Measurements from ENCODE around the gene MDC1. TPM values are rescaled to one million over a fixed set of nuclear protein-coding genes. Genes with fewer than 3 reads are reported as not detected.

Gene MDC1
- 5.9 and 10.4 TPM in 2 replicates for polyA plus RNA-seq (2012; rRNA removed)
- polyA plus RNA-seq (2012; cell fraction: cytosol; rRNA removed), result 4.0 and 5.9 TPM in 2 replicates
- polyA plus RNA-seq (2012; cell fraction: nucleus; rRNA removed), result 31.1 and 38.0 TPM in 2 replicates

GRCh38 chr6:30717129-30717844 lies at the start of gene MDC1:
Gene MDC1 (minus strand): TSS chr6:30717281. CDS start chr6:30715175, 2,106 bp downstream.
- Histone ChIP-seq H3K4me2 (peak within 1 kb of the TSS; percentile 86), H3K9me2 (no peaks in the 10 kb centered on the region), H2AFZ (ENCODE audit: low read depth) (peak within 1 kb of the TSS; percentile 81), H3K9ac (peak within 1 kb of the TSS; percentile 84), H3K79me2 (ENCODE audit: insufficient read depth) (peaks cover 60% of the 10 kb centered on the region), H3K4me1 (ENCODE audit: control insufficient read depth in 1 of 2, insufficient read depth in 2 of 2, low read depth in 1 of 2, low read length in 1 of 2) (peaks cover 15 to 18% of the 10 kb centered on the region in 2 experiments; a peak in 3 of 4 replicates), H4K20me1 (ENCODE audit: insufficient read depth) (peaks cover 9% of the 10 kb centered on the region), H3K27ac (ENCODE audit: low read depth in 2 of 2, low read length in 1 of 2) (peak within 1 kb of the TSS; percentile 92 to 93), H3K4me3 (ENCODE audit: low read depth in 2 of 2, low read length in 1 of 2) (peak within 1 kb of the TSS; percentile 72 to 82), H3K36me3 (replicated peaks in 1 of 2; ENCODE audit: control insufficient read depth in 1 of 2, insufficient read depth in 2 of 2, low read length in 1 of 2) (peaks cover 17 to 23% of the 10 kb centered on the region in 2 experiments), H3K27me3 (ENCODE audit: insufficient read depth) (no peaks in the 10 kb centered on the region), H3F3A (replicated peaks; ENCODE audit: insufficient read depth) (peaks cover 29% of the 10 kb centered on the region), H3K9me3 (no peaks in the 10 kb centered on the region; the same call in 1 of the 2 replicates)
- CTCF ChIA-PET, result interaction anchor here (0.8 to 42.4 kb wide), 2 partner anchors 9 to 32 kb away, joined by 3 to 838 read pairs; partner anchors contain the start of genes DHX16, NRM and PPP1R18
- peak; percentile 91 for DNase-seq
- POLR2A ChIA-PET, result interaction anchor here (0.7 to 1.2 kb wide), 10 partner anchors 14 to 167 kb away, joined by 3 to 8 read pairs (median 4); partner anchors contain the start of genes ATAT1, DDR1, DHX16 and NRM
- WGBS (ENCODE audit: low lambda C conversion rate), result 1% methylated on average over 31 of the region's 48 CpGs
- no peak for TF ChIP-seq RFX5 (IDR thresholded peaks at IDR 0.05; ENCODE audit: low read length)
- TF ChIP-seq FOXJ3 (CRISPR knock-in tag; IDR thresholded peaks at IDR 0.05), result no peak
- peak; percentile 70 for TF ChIP-seq JUND (IDR thresholded peaks at IDR 0.05)
- TF ChIP-seq RCOR1 (IDR thresholded peaks at IDR 0.05; ENCODE audit: low read length), result peak; percentile 73; the same call in 1 of the 2 replicates
- TF ChIP-seq NFIC (IDR thresholded peaks at IDR 0.05; ENCODE audit: borderline replicate concordance), result peak; percentile 42; the same call in 1 of the 2 replicates
- TF ChIP-seq, protein P1, sequence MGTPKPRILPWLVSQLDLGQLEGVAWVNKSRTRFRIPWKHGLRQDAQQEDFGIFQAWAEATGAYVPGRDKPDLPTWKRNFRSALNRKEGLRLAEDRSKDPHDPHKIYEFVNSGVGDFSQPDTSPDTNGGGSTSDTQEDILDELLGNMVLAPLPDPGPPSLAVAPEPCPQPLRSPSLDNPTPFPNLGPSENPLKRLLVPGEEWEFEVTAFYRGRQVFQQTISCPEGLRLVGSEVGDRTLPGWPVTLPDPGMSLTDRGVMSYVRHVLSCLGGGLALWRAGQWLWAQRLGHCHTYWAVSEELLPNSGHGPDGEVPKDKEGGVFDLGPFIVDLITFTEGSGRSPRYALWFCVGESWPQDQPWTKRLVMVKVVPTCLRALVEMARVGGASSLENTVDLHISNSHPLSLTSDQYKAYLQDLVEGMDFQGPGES (IDR thresholded peaks at IDR 0.05; ENCODE audit: low read depth, low read length), result peak; percentile 59
- TF ChIP-seq RXRA (IDR thresholded peaks at IDR 0.05; ENCODE audit: borderline replicate concordance, low read depth), result peak; percentile 24; the same call in 1 of the 2 replicates
- TF ChIP-seq TCF12 (IDR thresholded peaks at IDR 0.05), result peak; percentile 69; the same call in 1 of the 2 replicates
- TF ChIP-seq SMC3 (IDR thresholded peaks at IDR 0.05; ENCODE audit: low read depth, low read length), result peak; percentile 20; the same call in 1 of the 2 replicates
- TF ChIP-seq, protein P2, sequence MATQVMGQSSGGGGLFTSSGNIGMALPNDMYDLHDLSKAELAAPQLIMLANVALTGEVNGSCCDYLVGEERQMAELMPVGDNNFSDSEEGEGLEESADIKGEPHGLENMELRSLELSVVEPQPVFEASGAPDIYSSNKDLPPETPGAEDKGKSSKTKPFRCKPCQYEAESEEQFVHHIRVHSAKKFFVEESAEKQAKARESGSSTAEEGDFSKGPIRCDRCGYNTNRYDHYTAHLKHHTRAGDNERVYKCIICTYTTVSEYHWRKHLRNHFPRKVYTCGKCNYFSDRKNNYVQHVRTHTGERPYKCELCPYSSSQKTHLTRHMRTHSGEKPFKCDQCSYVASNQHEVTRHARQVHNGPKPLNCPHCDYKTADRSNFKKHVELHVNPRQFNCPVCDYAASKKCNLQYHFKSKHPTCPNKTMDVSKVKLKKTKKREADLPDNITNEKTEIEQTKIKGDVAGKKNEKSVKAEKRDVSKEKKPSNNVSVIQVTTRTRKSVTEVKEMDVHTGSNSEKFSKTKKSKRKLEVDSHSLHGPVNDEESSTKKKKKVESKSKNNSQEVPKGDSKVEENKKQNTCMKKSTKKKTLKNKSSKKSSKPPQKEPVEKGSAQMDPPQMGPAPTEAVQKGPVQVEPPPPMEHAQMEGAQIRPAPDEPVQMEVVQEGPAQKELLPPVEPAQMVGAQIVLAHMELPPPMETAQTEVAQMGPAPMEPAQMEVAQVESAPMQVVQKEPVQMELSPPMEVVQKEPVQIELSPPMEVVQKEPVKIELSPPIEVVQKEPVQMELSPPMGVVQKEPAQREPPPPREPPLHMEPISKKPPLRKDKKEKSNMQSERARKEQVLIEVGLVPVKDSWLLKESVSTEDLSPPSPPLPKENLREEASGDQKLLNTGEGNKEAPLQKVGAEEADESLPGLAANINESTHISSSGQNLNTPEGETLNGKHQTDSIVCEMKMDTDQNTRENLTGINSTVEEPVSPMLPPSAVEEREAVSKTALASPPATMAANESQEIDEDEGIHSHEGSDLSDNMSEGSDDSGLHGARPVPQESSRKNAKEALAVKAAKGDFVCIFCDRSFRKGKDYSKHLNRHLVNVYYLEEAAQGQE (IDR thresholded peaks at IDR 0.05; ENCODE audit: low read depth, low read length), result 0 out of 2 replicates have a peak, but pooled peaks have one; percentile 20
- TF ChIP-seq RAD21 (IDR thresholded peaks at IDR 0.05; ENCODE audit: low read length), result 0 out of 2 replicates have a peak, but pooled peaks have one; percentile 16
- TF ChIP-seq GATA2 (CRISPR knock-in tag; IDR thresholded peaks at IDR 0.05), result no peak
- peak; percentile 87 for TF ChIP-seq YY1 (IDR thresholded peaks at IDR 0.05; ENCODE audit: low read depth)
- TF ChIP-seq, protein P3, sequence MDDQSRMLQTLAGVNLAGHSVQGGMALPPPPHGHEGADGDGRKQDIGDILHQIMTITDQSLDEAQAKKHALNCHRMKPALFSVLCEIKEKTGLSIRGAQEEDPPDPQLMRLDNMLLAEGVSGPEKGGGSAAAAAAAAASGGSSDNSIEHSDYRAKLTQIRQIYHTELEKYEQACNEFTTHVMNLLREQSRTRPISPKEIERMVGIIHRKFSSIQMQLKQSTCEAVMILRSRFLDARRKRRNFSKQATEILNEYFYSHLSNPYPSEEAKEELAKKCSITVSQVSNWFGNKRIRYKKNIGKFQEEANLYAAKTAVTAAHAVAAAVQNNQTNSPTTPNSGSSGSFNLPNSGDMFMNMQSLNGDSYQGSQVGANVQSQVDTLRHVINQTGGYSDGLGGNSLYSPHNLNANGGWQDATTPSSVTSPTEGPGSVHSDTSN (IDR thresholded peaks at IDR 0.05), result peak; percentile 99
- TF ChIP-seq CTCF (IDR thresholded peaks at IDR 0.05), result peak; percentile 28
- peak; percentile 48 for TF ChIP-seq POLR2AphosphoS5 (IDR thresholded peaks at IDR 0.05; ENCODE audit: low read depth, low read length)
- peak; percentile 83 for TF ChIP-seq MXI1 (IDR thresholded peaks at IDR 0.05; ENCODE audit: low read depth, low read length)
- peak; percentile 45 to 66; a peak in 2 of 4 replicates for TF ChIP-seq EP300 (IDR thresholded peaks at IDR 0.05; ENCODE audit: borderline replicate concordance in 1 of 2, low read depth in 1 of 2, low read length in 1 of 2)
- peak; percentile 92 for TF ChIP-seq CHD2 (IDR thresholded peaks at IDR 0.05; ENCODE audit: low read length, partially characterized antibody)
- peak; percentile 91 for TF ChIP-seq FOXM1 (IDR thresholded peaks at IDR 0.05; ENCODE audit: low read depth)
- TF ChIP-seq EZH2phosphoT487 (IDR thresholded peaks at IDR 0.05; ENCODE audit: borderline replicate concordance, low read depth), result no peak
- peak; percentile 88 for TF ChIP-seq TAF1 (IDR thresholded peaks at IDR 0.05; ENCODE audit: borderline replicate concordance, low read depth, low read length)
- peak; percentile 65 for TF ChIP-seq GABPA (IDR thresholded peaks at IDR 0.05; ENCODE audit: low read depth)
- TF ChIP-seq FOSL2 (IDR thresholded peaks at IDR 0.05; ENCODE audit: borderline replicate concordance, low read depth), result peak; percentile 76; the same call in 1 of the 2 replicates
- TF ChIP-seq TEAD4 (IDR thresholded peaks at IDR 0.05; ENCODE audit: borderline replicate concordance, insufficient read depth), result no peak; the same call in 1 of the 2 replicates

All from SK-N-SH (cell line).